Hepatocyte (in vitro differentiated cells): ENCODE measurements around the gene BROX. TPM values are rescaled to one million over a fixed set of nuclear protein-coding genes. Genes with fewer than 3 reads are reported as not detected.

Experiments
- DNase-seq: peaks from one replicate; pipeline ENCODE4 v3.0.0-alpha.2; 2016; ENCODE audit warnings: low spot score
- H2AFZ ChIP-seq: fragments of 200-600 bp; sonication (generic); 2 replicates; pipeline ENCODE4 v1.6.0; 2016; ENCODE audit warnings: antibody characterized with exemption, mild to moderate bottlenecking
- H3K27ac ChIP-seq: fragments of 200-600 bp; sonication (generic); 2 replicates; pipeline ENCODE4 v1.5.1; 2016; ENCODE audit warnings: mild to moderate bottlenecking
- H3K27me3 ChIP-seq: fragments of 200-600 bp; sonication (generic); 2 replicates; pipeline ENCODE4 v1.6.1; 2016
- H3K36me3 ChIP-seq: fragments of 200-600 bp; sonication (generic); replicated peaks from 2 replicates; pipeline ENCODE4 v1.5.1; 2016; ENCODE audit warnings: low read depth; ENCODE audit not compliant: insufficient read depth
- H3K4me1 ChIP-seq: fragments of 200-600 bp; sonication (generic); 2 replicates; pipeline ENCODE4 v1.5.1; 2016; ENCODE audit warnings: mild to moderate bottlenecking, moderate library complexity; ENCODE audit not compliant: insufficient read depth
- H3K4me2 ChIP-seq: fragments of 200-600 bp; sonication (generic); 2 replicates; pipeline ENCODE4 v1.6.0; 2016
- H3K4me3 ChIP-seq: fragments of 200-600 bp; sonication (generic); 2 replicates; pipeline ENCODE4 v1.5.1; 2016; ENCODE audit warnings: mild to moderate bottlenecking
- H3K79me2 ChIP-seq: fragments of 200-600 bp; sonication (generic); 2 replicates; pipeline ENCODE4 v1.6.0; 2017; ENCODE audit warnings: mild to moderate bottlenecking
- H3K9me2 ChIP-seq: fragments of 200-600 bp; sonication (generic); replicated peaks from 2 replicates; pipeline ENCODE4 v1.6.0; 2017; ENCODE audit warnings: mild to moderate bottlenecking; ENCODE audit not compliant: insufficient read depth
- H3K9me3 ChIP-seq: fragments of 200-600 bp; sonication (generic); 2 replicates; pipeline ENCODE4 v1.5.1; 2016; ENCODE audit warnings: low read depth, mild to moderate bottlenecking
- H4K20me1 ChIP-seq: fragments of 200-600 bp; sonication (generic); 2 replicates; pipeline ENCODE4 v1.6.0; 2016; ENCODE audit warnings: mild to moderate bottlenecking; ENCODE audit not compliant: insufficient read depth, poor library complexity, severe bottlenecking
- CTCF ChIP-seq: fragments of 200-600 bp; sonication (generic); IDR thresholded peaks from 2 replicates; pipeline ENCODE4 v1.5.1; 2016; ENCODE audit warnings: antibody characterized with exemption, mild to moderate bottlenecking; ENCODE audit not compliant: poor library complexity
- EZH2 ChIP-seq: fragments of 200-600 bp; sonication (generic); IDR thresholded peaks from 2 replicates; pipeline ENCODE4 v1.6.1; 2016; ENCODE audit warnings: antibody characterized with exemption, mild to moderate bottlenecking, borderline replicate concordance
- EZH2phosphoT487 ChIP-seq: fragments of 200-600 bp; sonication (generic); IDR thresholded peaks from one replicate; pipeline ENCODE4 v1.6.1; 2018; ENCODE audit warnings: antibody characterized with exemption, mild to moderate bottlenecking, low read depth, moderate library complexity; ENCODE audit not compliant: unreplicated experiment, severe bottlenecking
- WGBS: methylation state at CpG from one replicate; pipeline ENCODE4 v1.1.6; 2016; ENCODE audit warnings: low lambda C conversion rate; ENCODE audit errors: missing lambda C conversion rate; 5-methylcytosine and 5-hydroxymethylcytosine counted together
- polyA plus RNA-seq: library from polyadenylated mRNA; unstranded; fragments of >200 nt; fragmentation: Nextera tagmentation; extraction: Ambion mirVana; gene quantifications from 2 replicates; pipeline ENCODE4 v1.2.1, GENCODE V29; 2016
- total RNA-seq: library from RNA; depleted of rRNA; stranded (reverse); fragments of >200 nt; gene quantifications from 2 replicates; pipeline ENCODE4 v1.2.3, GENCODE V29; 2014

The BROX gene
- total and polyA plus RNA-seq, 2 experiments from 2014 or later: 19.4 to 53.8 TPM

- Histone ChIP-seq H3K9me3 (no peaks in the 10 kb centered on the region), H3K27me3 (no peaks in the 10 kb centered on the region), H3K36me3 (no peaks in the 10 kb centered on the region), H3K27ac (peak overlapping the region; percentile 98), H3K79me2 (peaks cover 78% of the 10 kb centered on the region), H2AFZ (peak overlapping the region; percentile 90), H3K9me2 (no peaks in the 10 kb centered on the region), H4K20me1 (no peaks in the 10 kb centered on the region), H3K4me2 (peak overlapping the region; percentile 94), H3K4me3 (peak overlapping the region; percentile 98), H3K4me1 (no peaks in the 10 kb centered on the region)
- DNase-seq: peak; percentile 72
- 2% methylated on average over 39 of the region's 42 CpGs for WGBS
- no peak for TF ChIP-seq CTCF
Measured at GRCh38 chr1:222711319-222712252, 778 bp upstream of the BROX start.

- no peaks in the 10 kb centered on the region for H3K36me3 ChIP-seq
- H3K27ac ChIP-seq: peak overlapping the region; percentile 98
- H3K4me1 ChIP-seq: no peaks in the 10 kb centered on the region
- TF ChIP-seq EZH2: no peak
- TF ChIP-seq CTCF: no peak
- no peak for TF ChIP-seq EZH2phosphoT487
- no peaks in the 10 kb centered on the region for H3K9me3 ChIP-seq
- H3K4me3 ChIP-seq: peak overlapping the region; percentile 87
- peak overlapping the region; percentile 77 for H3K4me2 ChIP-seq
- H3K27me3 ChIP-seq: no peaks in the 10 kb centered on the region
- peak; percentile 98 for DNase-seq
- H3K79me2 ChIP-seq: peaks cover 68% of the 10 kb centered on the region
- H4K20me1 ChIP-seq: no peaks in the 10 kb centered on the region
- H2AFZ ChIP-seq: peak overlapping the region; percentile 99
- H3K9me2 ChIP-seq: no peaks in the 10 kb centered on the region
- WGBS: 1% methylated on average over 35 of the region's 39 CpGs
Measured at GRCh38 chr1:222713091-222713961, 962 bp downstream of the BROX start.

GRCh38 chr1:222716393-222716792 lies 4.0 kb downstream of the BROX start:
- Histone ChIP-seq H3K9me2 (no peaks in the 10 kb centered on the region), H3K4me2 (no peak overlapping the region), H3K36me3 (peaks cover 9% of the 10 kb centered on the region), H3K4me1 (no peaks in the 10 kb centered on the region), H2AFZ (no peak overlapping the region), H3K27ac (no peak overlapping the region), H3K9me3 (no peaks in the 10 kb centered on the region), H3K27me3 (no peaks in the 10 kb centered on the region), H3K4me3 (no peak overlapping the region), H3K79me2 (peaks cover 40% of the 10 kb centered on the region), H4K20me1 (peaks cover 4% of the 10 kb centered on the region)
- TF ChIP-seq CTCF: no peak
- TF ChIP-seq EZH2phosphoT487: no peak
- TF ChIP-seq EZH2: no peak
- no peak for DNase-seq
- 96% methylated on average over 2 of the region's 2 CpGs for WGBS
